K562 (cell line): Measurements from ENCODE around the gene GOLIM4.

Experiments
- EZH2 ChIP-seq: IDR thresholded peaks from 2 replicates; pipeline ENCODE4 v1.6.1; 2012; ENCODE audit warnings: low read depth, mild to moderate bottlenecking, inconsistent platforms, low read length, borderline replicate concordance
- FOXK2 ChIP-seq, 2 experiments: fragments of 450-650 bp; IDR thresholded peaks in 1 of 2; conservative IDR thresholded peaks in 1 of 2; 2 replicates each; pipeline ENCODE4 v1.6.1; 2016; ENCODE audit warnings: low read depth in 2 of 2, mild to moderate bottlenecking in 1 of 2
- MEF2D ChIP-seq: conservative IDR thresholded peaks from 2 replicates; pipeline ENCODE4 v1.6.1; 2016; ENCODE audit warnings: low read depth, missing genetic modification characterization, missing compliant biosample characterization
- MYBL2 ChIP-seq, 2 experiments: fragments of 450-650 bp in 1 of 2; sonication (generic) in 1 of 2; formaldehyde crosslinking in 1 of 2; IDR thresholded peaks; 2 replicates each; pipeline versions ENCODE4 v1.6.1 to v1.8.1; 2017 to 2022; ENCODE audit warnings: borderline replicate concordance in 1 of 2, inconsistent platforms in 1 of 2, low read depth in 1 of 2, mild to moderate bottlenecking in 1 of 2, missing genetic modification reagents in 1 of 2, moderate library complexity in 1 of 2
- NRF1 ChIP-seq, 2 experiments: fragments of 450-650 bp; IDR thresholded peaks in 1 of 2; conservative IDR thresholded peaks in 1 of 2; 2 replicates each; pipeline ENCODE4 v1.6.1; 2014; ENCODE audit warnings: mild to moderate bottlenecking in 2 of 2
- SLC30A9 ChIP-seq: fragments of 250-450 bp; sonication (Bioruptor Pico); IDR thresholded peaks from 2 replicates; pipeline ENCODE4 v1.8.0; 2022; ENCODE audit warnings: mild to moderate bottlenecking, moderate library complexity
- SRF ChIP-seq, 2 experiments: fragments of 250-450, 450-650 bp in 1 of 2; sonication (Bioruptor Pico) in 1 of 2; sonication (generic) in 1 of 2; formaldehyde crosslinking; IDR thresholded peaks; 2 replicates each; pipeline versions ENCODE4 v1.5.0 to v1.5.1; 2020 to 2022; ENCODE audit warnings: mild to moderate bottlenecking in 1 of 2, missing genetic modification reagents in 1 of 2
- TAF1 ChIP-seq: IDR thresholded peaks from 2 replicates; pipeline ENCODE4 v1.6.1; 2011; ENCODE audit warnings: mild to moderate bottlenecking, low read length, moderate library complexity; ENCODE audit not compliant: insufficient read depth, control insufficient read depth, severe bottlenecking; ENCODE audit errors: extremely low read depth
- ZNF12 ChIP-seq: sonication (generic); formaldehyde crosslinking; IDR thresholded peaks from 2 replicates; pipeline ENCODE4 v1.4.0; 2020; ENCODE audit warnings: mild to moderate bottlenecking, missing genetic modification reagents
- ZNF589 ChIP-seq: fragments of 200-800 bp; sonication (Bioruptor generic); IDR thresholded peaks from 2 replicates; pipeline ENCODE4 v1.6.1; 2016; ENCODE audit warnings: low read depth, missing genetic modification characterization, missing compliant biosample characterization
- TF ChIP-seq, protein P1 (sequence below), 3 experiments: IDR thresholded peaks in 2 of 3; conservative IDR thresholded peaks in 1 of 3; 2 replicates each; pipeline ENCODE4 v1.5.1; 2011 to 2012; ENCODE audit warnings: low read length in 3 of 3, mild to moderate bottlenecking in 3 of 3, control low read depth in 2 of 3, improper control_type of control experiment in 1 of 3, inconsistent platforms in 1 of 3, low read depth in 1 of 3, mixed read lengths in 1 of 3, moderate library complexity in 1 of 3; ENCODE audit not compliant: insufficient read depth in 2 of 3
- TF ChIP-seq, protein P2 (sequence below), 2 experiments: fragments of 450-650 bp; formaldehyde crosslinking in 1 of 2; IDR thresholded peaks; 2 replicates each; pipeline versions ENCODE4 v1.4.0 to v1.6.1; 2014 to 2020; ENCODE audit warnings: mild to moderate bottlenecking in 2 of 2, borderline replicate concordance in 1 of 2, low read depth in 1 of 2
- TF ChIP-seq, protein P3 (sequence below): sonication (generic); formaldehyde crosslinking; IDR thresholded peaks from 2 replicates; pipeline ENCODE4 v1.8.0; 2023; ENCODE audit warnings: mild to moderate bottlenecking, missing genetic modification reagents
- TF ChIP-seq, protein P4 (sequence below): fragments of 450-650 bp; IDR thresholded peaks from 2 replicates; pipeline ENCODE4 v1.6.1; 2017; ENCODE audit warnings: antibody characterized with exemption, mild to moderate bottlenecking

- TF ChIP-seq, protein P1, sequence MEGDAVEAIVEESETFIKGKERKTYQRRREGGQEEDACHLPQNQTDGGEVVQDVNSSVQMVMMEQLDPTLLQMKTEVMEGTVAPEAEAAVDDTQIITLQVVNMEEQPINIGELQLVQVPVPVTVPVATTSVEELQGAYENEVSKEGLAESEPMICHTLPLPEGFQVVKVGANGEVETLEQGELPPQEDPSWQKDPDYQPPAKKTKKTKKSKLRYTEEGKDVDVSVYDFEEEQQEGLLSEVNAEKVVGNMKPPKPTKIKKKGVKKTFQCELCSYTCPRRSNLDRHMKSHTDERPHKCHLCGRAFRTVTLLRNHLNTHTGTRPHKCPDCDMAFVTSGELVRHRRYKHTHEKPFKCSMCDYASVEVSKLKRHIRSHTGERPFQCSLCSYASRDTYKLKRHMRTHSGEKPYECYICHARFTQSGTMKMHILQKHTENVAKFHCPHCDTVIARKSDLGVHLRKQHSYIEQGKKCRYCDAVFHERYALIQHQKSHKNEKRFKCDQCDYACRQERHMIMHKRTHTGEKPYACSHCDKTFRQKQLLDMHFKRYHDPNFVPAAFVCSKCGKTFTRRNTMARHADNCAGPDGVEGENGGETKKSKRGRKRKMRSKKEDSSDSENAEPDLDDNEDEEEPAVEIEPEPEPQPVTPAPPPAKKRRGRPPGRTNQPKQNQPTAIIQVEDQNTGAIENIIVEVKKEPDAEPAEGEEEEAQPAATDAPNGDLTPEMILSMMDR (IDR thresholded peaks at IDR 0.05 in 2 of 3, conservative IDR thresholded peaks at IDR 0.05 in 1 of 3; ENCODE audit: insufficient read depth in 2 of 3, low read depth in 1 of 3, low read length in 3 of 3): no peak
- TF ChIP-seq, protein P2, sequence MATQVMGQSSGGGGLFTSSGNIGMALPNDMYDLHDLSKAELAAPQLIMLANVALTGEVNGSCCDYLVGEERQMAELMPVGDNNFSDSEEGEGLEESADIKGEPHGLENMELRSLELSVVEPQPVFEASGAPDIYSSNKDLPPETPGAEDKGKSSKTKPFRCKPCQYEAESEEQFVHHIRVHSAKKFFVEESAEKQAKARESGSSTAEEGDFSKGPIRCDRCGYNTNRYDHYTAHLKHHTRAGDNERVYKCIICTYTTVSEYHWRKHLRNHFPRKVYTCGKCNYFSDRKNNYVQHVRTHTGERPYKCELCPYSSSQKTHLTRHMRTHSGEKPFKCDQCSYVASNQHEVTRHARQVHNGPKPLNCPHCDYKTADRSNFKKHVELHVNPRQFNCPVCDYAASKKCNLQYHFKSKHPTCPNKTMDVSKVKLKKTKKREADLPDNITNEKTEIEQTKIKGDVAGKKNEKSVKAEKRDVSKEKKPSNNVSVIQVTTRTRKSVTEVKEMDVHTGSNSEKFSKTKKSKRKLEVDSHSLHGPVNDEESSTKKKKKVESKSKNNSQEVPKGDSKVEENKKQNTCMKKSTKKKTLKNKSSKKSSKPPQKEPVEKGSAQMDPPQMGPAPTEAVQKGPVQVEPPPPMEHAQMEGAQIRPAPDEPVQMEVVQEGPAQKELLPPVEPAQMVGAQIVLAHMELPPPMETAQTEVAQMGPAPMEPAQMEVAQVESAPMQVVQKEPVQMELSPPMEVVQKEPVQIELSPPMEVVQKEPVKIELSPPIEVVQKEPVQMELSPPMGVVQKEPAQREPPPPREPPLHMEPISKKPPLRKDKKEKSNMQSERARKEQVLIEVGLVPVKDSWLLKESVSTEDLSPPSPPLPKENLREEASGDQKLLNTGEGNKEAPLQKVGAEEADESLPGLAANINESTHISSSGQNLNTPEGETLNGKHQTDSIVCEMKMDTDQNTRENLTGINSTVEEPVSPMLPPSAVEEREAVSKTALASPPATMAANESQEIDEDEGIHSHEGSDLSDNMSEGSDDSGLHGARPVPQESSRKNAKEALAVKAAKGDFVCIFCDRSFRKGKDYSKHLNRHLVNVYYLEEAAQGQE (IDR thresholded peaks at IDR 0.05; ENCODE audit: borderline replicate concordance): no peak
- TF ChIP-seq, protein P2 (CRISPR knock-in tag; IDR thresholded peaks at IDR 0.05; ENCODE audit: low read depth): no peak
- TF ChIP-seq TAF1: no peak
- TF ChIP-seq MEF2D (tag): no peak
- TF ChIP-seq, protein P3, sequence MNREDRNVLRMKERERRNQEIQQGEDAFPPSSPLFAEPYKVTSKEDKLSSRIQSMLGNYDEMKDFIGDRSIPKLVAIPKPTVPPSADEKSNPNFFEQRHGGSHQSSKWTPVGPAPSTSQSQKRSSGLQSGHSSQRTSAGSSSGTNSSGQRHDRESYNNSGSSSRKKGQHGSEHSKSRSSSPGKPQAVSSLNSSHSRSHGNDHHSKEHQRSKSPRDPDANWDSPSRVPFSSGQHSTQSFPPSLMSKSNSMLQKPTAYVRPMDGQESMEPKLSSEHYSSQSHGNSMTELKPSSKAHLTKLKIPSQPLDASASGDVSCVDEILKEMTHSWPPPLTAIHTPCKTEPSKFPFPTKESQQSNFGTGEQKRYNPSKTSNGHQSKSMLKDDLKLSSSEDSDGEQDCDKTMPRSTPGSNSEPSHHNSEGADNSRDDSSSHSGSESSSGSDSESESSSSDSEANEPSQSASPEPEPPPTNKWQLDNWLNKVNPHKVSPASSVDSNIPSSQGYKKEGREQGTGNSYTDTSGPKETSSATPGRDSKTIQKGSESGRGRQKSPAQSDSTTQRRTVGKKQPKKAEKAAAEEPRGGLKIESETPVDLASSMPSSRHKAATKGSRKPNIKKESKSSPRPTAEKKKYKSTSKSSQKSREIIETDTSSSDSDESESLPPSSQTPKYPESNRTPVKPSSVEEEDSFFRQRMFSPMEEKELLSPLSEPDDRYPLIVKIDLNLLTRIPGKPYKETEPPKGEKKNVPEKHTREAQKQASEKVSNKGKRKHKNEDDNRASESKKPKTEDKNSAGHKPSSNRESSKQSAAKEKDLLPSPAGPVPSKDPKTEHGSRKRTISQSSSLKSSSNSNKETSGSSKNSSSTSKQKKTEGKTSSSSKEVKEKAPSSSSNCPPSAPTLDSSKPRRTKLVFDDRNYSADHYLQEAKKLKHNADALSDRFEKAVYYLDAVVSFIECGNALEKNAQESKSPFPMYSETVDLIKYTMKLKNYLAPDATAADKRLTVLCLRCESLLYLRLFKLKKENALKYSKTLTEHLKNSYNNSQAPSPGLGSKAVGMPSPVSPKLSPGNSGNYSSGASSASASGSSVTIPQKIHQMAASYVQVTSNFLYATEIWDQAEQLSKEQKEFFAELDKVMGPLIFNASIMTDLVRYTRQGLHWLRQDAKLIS (CRISPR knock-in tag): no peak
- TF ChIP-seq EZH2: no peak
- no peak for TF ChIP-seq ZNF589 (CRISPR knock-in tag)
- no peak for TF ChIP-seq NRF1 (conservative IDR thresholded peaks at IDR 0.05 in 1 of 2, IDR thresholded peaks at IDR 0.05 in 1 of 2)
- TF ChIP-seq FOXK2 (conservative IDR thresholded peaks at IDR 0.05 in 1 of 2, IDR thresholded peaks at IDR 0.05 in 1 of 2; ENCODE audit: low read depth in 2 of 2): no peak
- no peak for TF ChIP-seq SRF (CRISPR knock-in tag; IDR thresholded peaks at IDR 0.05)
- no peak for TF ChIP-seq ZNF12
- TF ChIP-seq, protein P4, sequence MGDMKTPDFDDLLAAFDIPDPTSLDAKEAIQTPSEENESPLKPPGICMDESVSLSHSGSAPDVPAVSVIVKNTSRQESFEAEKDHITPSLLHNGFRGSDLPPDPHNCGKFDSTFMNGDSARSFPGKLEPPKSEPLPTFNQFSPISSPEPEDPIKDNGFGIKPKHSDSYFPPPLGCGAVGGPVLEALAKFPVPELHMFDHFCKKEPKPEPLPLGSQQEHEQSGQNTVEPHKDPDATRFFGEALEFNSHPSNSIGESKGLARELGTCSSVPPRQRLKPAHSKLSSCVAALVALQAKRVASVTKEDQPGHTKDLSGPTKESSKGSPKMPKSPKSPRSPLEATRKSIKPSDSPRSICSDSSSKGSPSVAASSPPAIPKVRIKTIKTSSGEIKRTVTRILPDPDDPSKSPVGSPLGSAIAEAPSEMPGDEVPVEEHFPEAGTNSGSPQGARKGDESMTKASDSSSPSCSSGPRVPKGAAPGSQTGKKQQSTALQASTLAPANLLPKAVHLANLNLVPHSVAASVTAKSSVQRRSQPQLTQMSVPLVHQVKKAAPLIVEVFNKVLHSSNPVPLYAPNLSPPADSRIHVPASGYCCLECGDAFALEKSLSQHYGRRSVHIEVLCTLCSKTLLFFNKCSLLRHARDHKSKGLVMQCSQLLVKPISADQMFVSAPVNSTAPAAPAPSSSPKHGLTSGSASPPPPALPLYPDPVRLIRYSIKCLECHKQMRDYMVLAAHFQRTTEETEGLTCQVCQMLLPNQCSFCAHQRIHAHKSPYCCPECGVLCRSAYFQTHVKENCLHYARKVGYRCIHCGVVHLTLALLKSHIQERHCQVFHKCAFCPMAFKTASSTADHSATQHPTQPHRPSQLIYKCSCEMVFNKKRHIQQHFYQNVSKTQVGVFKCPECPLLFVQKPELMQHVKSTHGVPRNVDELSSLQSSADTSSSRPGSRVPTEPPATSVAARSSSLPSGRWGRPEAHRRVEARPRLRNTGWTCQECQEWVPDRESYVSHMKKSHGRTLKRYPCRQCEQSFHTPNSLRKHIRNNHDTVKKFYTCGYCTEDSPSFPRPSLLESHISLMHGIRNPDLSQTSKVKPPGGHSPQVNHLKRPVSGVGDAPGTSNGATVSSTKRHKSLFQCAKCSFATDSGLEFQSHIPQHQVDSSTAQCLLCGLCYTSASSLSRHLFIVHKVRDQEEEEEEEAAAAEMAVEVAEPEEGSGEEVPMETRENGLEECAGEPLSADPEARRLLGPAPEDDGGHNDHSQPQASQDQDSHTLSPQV: no peak
- TF ChIP-seq MYBL2 (IDR thresholded peaks at IDR 0.05; ENCODE audit: low read depth): no peak
- TF ChIP-seq MYBL2 (CRISPR knock-in tag; IDR thresholded peaks at IDR 0.05; ENCODE audit: borderline replicate concordance): no peak
- no peak for TF ChIP-seq SLC30A9 (CRISPR knock-in tag)
Measured at GRCh38 chr3:168054447-168054846, 41.3 kb downstream of the GOLIM4 start.
